HG03159 (cell line): Measurements from ENCODE around the gene RXFP1.

Experiments
- ATAC-seq: cut with Tn5 transposase; IDR thresholded peaks from one replicate; pipeline ENCODE4 v1.9.1; 2021; ENCODE audit warnings: mild to moderate bottlenecking, moderate library complexity; ENCODE audit not compliant: unreplicated experiment

RXFP1 gene

GRCh38 chr4:158669310-158669709 is 147.6 kb downstream of the RXFP1 start:
- ATAC-seq, result no peak

- peak; percentile 26 for ATAC-seq
These were observed 149.4 kb downstream of the RXFP1 start for GRCh38 chr4:158670975-158671664.

DNA sequence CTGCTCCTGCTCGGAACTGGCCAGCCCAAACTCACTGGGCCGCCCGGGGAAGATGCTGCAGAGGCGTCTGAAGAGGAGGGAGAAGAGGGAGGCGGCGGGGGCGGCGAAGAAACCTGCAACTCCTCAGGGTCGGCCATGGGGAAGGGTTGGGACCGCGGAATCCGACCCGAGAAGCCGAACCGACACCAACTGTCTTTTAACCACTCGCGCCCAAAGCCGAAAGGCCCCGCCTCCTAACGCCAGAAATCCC is 149.9 kb downstream of the RXFP1 start, which contains the start of gene C4orf46:
Gene C4orf46 (minus strand): TSS at position 223 of the 250 bp plus-strand sequence. CDS start 86 bp downstream, at position 137.
- peak; percentile 2 for ATAC-seq

DNA sequence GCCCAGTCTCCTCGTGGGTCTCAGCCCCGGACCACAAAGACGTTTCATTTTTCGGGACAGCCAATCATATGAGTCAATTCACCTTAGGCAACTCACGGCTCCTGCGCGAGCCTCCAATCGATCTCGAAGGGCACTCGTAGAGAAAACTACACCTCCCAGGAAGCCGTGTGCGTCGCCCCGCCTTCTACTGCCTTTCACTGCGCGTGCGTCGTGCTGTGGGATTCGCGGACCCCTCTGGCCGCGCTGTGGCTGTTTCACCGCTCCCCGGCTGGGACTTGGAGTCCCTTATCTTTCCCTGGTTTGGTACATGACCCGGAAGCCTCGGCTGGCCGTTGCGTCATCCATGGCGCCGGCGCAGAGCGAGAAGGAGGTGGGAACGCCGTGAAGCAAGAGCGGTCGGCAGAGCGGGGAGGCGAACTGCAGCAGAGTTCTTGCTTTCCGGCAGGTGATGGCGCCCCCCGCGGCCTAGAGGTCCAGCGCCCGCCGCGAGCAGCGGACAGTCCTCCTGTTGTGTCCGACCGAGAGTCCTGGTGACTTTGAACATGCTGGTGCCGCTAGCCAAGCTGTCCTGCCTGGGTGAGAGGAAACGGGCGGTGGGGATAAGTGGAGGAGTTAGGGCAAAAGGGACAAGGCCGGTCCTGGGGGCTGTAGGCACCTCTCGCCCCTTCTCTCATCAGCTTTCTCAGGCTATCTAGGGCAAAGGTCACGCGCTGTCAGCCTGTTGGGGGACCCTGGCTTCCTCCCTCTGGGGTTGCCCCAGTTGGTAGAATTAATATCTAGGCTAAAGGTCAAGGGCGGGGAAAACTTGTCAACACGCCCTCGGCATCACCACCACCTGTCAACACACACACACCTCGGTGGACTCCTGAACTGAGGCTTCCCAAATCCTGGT is 150.5 kb downstream of the RXFP1 start, which contains the start of gene ETFDH:
Gene ETFDH (plus strand): TSS at position 382 of the 892 bp plus-strand sequence. CDS start 161 bp downstream, at position 543.
- peak; percentile 87 for ATAC-seq

DNA sequence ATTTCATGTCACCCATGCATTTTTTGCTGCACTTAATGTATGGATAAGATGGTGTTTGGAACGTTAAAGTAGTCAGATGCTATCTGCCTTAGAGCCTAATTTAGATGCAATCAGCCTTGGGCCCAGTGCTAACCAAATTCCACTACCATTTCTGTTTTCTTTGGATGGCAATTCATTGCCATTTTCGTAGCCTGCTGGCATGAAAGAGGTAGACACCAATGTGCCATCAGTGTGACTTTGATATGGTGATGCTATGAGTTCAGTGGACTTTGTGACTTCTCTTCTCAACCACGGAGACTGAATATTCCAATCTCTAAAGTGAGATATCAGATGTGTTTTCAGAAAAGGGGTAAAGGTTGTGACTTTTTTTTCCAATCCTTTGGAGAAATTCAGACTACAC is 152.0 kb downstream of the RXFP1 start:
- ATAC-seq, result no peak

DNA sequence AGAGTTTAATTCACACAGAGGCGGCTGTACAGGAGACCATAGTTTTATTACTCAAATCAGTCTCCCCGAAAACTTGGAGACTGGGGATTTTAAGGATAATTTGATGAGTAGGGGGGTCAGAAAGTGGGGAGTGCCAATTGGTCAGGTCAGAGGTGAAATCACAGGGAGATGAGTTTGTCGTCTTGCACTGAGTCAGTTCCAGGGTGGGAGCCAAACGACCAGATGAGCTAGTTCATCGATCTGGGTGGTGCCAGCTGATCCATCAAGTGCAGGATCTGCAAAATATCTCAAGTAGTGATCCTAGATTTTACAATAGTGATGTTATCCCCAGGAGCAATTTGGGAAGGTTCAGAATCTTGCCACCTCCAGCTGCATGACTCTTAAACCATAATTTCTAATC is 154.4 kb downstream of the RXFP1 start:
- ATAC-seq, result no peak

- no peak for ATAC-seq
These were observed 157.1 kb downstream of the RXFP1 start for GRCh38 chr4:158678767-158679166.

DNA sequence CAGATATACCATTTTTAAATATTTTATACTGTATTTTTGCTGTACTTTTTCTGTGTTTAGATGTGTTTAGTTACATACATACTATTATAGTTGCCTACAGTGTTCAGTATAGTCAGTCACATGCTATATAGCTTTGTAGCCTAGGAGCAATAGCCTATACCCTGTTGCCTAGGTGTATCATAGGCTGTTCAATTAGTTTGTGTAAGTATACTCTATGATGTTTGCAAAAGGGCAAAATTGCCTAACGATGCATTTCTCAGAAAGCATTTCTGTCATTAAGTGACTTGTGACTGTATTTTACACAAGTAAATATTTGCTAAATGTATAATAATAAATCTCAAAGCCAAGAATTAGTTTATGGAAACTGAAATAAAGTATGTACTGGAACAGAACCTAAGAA is 159.9 kb downstream of the RXFP1 start:
- no peak for ATAC-seq

GRCh38 chr4:158682066-158682465 is 160.4 kb downstream of the RXFP1 start:
- no peak for ATAC-seq

DNA sequence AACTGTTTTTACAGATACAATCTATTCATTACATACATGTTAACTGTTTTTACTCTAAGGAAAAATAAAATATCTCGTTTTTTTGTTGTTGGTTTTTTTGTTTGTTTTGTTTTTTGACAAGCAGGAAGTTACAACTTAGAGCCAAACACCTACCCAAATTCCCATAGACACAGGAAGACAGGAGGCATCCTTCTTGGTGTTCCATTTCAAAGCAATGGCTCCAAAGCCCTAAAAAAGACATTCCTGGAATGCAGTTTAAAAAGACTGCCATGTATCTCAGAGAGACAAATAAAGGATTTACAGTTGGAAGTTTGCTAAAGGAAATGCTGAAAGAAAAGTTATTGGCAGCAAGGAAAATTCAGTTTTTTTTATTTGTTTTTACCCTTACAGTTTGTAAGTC is 167.1 kb downstream of the RXFP1 start:
- ATAC-seq, result no peak
